H1 (cell line): ENCODE results near the gene PAX3. TPM values are rescaled to one million over a fixed set of nuclear protein-coding genes. Genes with fewer than 3 reads are reported as not detected.

Source experiments
- CBX8 ChIP-seq: fragments of 300-800, 300-1000 bp; sonication (generic); IDR thresholded peaks from 2 replicates; pipeline ENCODE4 v1.7.1; 2016; ENCODE audit warnings: low read depth, low read length, borderline replicate concordance
- CHD7 ChIP-seq: fragments of 300-600 bp; sonication (generic); IDR thresholded peaks from 2 replicates; pipeline ENCODE4 v1.7.1; 2012; ENCODE audit warnings: low read length, moderate library complexity, mild to moderate bottlenecking, inconsistent platforms; ENCODE audit not compliant: insufficient replicate concordance
- CTCF ChIP-seq, 3 experiments: IDR thresholded peaks; 1 replicate in 2 of 3; 2 replicates in 1 of 3; pipeline versions ENCODE4 v1.5.1 to v1.6.1; 2011; ENCODE audit warnings: low read length in 3 of 3, mild to moderate bottlenecking in 3 of 3, inconsistent platforms in 2 of 3, low read depth in 1 of 3, moderate library complexity in 1 of 3; ENCODE audit not compliant: insufficient read depth in 1 of 3; ENCODE audit errors: control extremely low read depth in 1 of 3
- KDM4A ChIP-seq: IDR thresholded peaks from one replicate; pipeline ENCODE4 v1.7.1; 2012; ENCODE audit warnings: low read depth, mild to moderate bottlenecking, moderate library complexity, low read length, inconsistent platforms; ENCODE audit not compliant: severe bottlenecking
- MAFK ChIP-seq: IDR thresholded peaks from 2 replicates; pipeline ENCODE4 v1.6.1; 2012; ENCODE audit warnings: low read depth, mild to moderate bottlenecking, improper control_type of control experiment, low read length
- RBBP5 ChIP-seq: IDR thresholded peaks from 2 replicates; pipeline ENCODE4 v1.7.1; 2012; ENCODE audit warnings: low read depth, mild to moderate bottlenecking, inconsistent platforms, low read length, moderate library complexity, borderline replicate concordance
- polyA plus RNA-seq, 7 experiments: library from polyadenylated mRNA; depleted of rRNA in 3 of 7; stranded (reverse) in 5 of 7; unstranded in 2 of 7; fragments of >200 nt in 5 of 7; fragments of 200-250 nt in 2 of 7; gene quantifications; 1 replicate in 5 of 7; 2 replicates in 1 of 7; 4 replicates in 1 of 7; pipeline versions ENCODE4 v1.2.1 to v1.2.3, GENCODE V29; 2011 to 2013; ENCODE audit warnings: missing spikeins in 2 of 7, mixed read lengths in 2 of 7
- total RNA-seq: library from RNA; stranded (reverse); fragmentation: NEBNext Ultra II Directional; extraction: Animal tissue kit (Norgen Biotek cat#: 25700); gene quantifications from 2 replicates; pipeline ENCODE4 v1.2.1, GENCODE V29; 2021

Gene PAX3
- total and polyA plus RNA-seq, 2 of the 8 experiments (the other 6 are each of a cell fraction or from before 2014, with no cell fraction given) = 0.33 TPM; not detected in 1

- no peak for TF ChIP-seq CHD7
- no peak for TF ChIP-seq CBX8
- 0 out of 2 replicates have a peak, but pooled peaks have one; percentile 26 for TF ChIP-seq RBBP5
- peak; percentile 57 for TF ChIP-seq KDM4A
- no peak for TF ChIP-seq MAFK
- TF ChIP-seq CTCF (IDR thresholded peaks at IDR 0.05; ENCODE audit: control extremely low read depth in 1 of 3, insufficient read depth in 1 of 3, low read depth in 1 of 3, low read length in 3 of 3) = peak in 2 of 3 experiments; percentile 21 to 24; a peak in 2 of 4 replicates
Observed at GRCh38 chr2:222318712-222319585, 20.2 kb upstream of the PAX3 start (continued).
